Calu3 (cell line): ENCODE results near the gene KRTAP2-3. TPM values are rescaled to one million over a fixed set of nuclear protein-coding genes. Genes with fewer than 3 reads are reported as not detected.
"Not testable (repeated sequence)": the region's sequence is repeated elsewhere in the genome, so short reads cannot be mapped to it uniquely, and the experiment has no call there.

Experiments used
- BruUV-seq: library from RNA; stranded (reverse); fragments of 400-500 nt; replicated peaks from 2 replicates; lab custom pipeline; 2021; lab: Mats Ljungman, UMichigan
- CTCF ChIA-PET: fragments of 300-600 bp; sonication (Branson Sonifier 250); formaldehyde crosslinking; loops from one replicate; lab custom pipeline; 2022; ENCODE audit warnings: antibody characterized with exemption; lab: Charles Lee
- DNase-seq: peaks from one replicate; pipeline ENCODE4 v3.0.0; 2022
- H3K27ac Mint-ChIP-seq: one replicate; pipeline ENCODE4 v1.8.0; 2022; ENCODE audit warnings: mixed read lengths; ENCODE audit not compliant: unreplicated experiment
- H3K27me3 Mint-ChIP-seq: one replicate; pipeline ENCODE4 v1.8.0; 2022; ENCODE audit warnings: mixed read lengths; ENCODE audit not compliant: unreplicated experiment
- H3K36me3 Mint-ChIP-seq: one replicate; pipeline ENCODE4 v1.8.0; 2022; ENCODE audit warnings: mild to moderate bottlenecking, moderate library complexity, mixed read lengths; ENCODE audit not compliant: insufficient read depth, unreplicated experiment
- H3K4me1 Mint-ChIP-seq: one replicate; pipeline ENCODE4 v1.8.0; 2022; ENCODE audit warnings: mild to moderate bottlenecking, low read depth, mixed read lengths; ENCODE audit not compliant: unreplicated experiment
- H3K4me3 Mint-ChIP-seq: one replicate; pipeline ENCODE4 v1.8.0; 2022; ENCODE audit warnings: mild to moderate bottlenecking, low read depth, moderate library complexity, mixed read lengths; ENCODE audit not compliant: unreplicated experiment
- H3K9me3 Mint-ChIP-seq: one replicate; pipeline ENCODE4 v1.8.0; 2022; ENCODE audit warnings: low read depth, mixed read lengths; ENCODE audit not compliant: unreplicated experiment
- CTCF ChIP-seq: fragments of 200-600 bp; IDR thresholded peaks from one replicate; pipeline ENCODE4 v1.8.0; 2022; ENCODE audit warnings: antibody characterized with exemption; ENCODE audit not compliant: unreplicated experiment
- intact Hi-C: fragments of 100-400 bp; cut with micrococcal nuclease; formaldehyde crosslinking; loops from one replicate; pipeline ENCODE4 v1.10.0; 2022; ENCODE audit not compliant: unreplicated experiment
- total RNA-seq: library from RNA; stranded (reverse); gene quantifications from 2 replicates; pipeline ENCODE4 v1.2.3, GENCODE V29; 2022

The KRTAP2-3 gene
- total RNA-seq, 1 experiment from 2014 or later, result 18.2 TPM

GRCh38 chr17:41103896-41104295 is 44.0 kb upstream of the KRTAP2-3 start:
- CTCF ChIA-PET, result interaction anchor here (0.6 kb wide), 2 partner anchors 16 to 175 kb away, joined by 3 to 5 read pairs; no protein-coding TSS in a partner anchor
- peaks cover 5% of the 10 kb centered on the region for H3K9me3 Mint-ChIP-seq
- H3K36me3 Mint-ChIP-seq, result no peaks in the 10 kb centered on the region
- peak overlapping the region; percentile 7 for H3K27ac Mint-ChIP-seq
- intact Hi-C loops, result no loop called here
- H3K4me1 Mint-ChIP-seq, result peaks cover 51% of the 10 kb centered on the region
- DNase-seq, result no peak
- H3K27me3 Mint-ChIP-seq, result no peaks in the 10 kb centered on the region
- no TSS peak for BruUV-seq
- TF ChIP-seq CTCF, result no peak
- no peak overlapping the region for H3K4me3 Mint-ChIP-seq

- CTCF ChIA-PET, result no interaction called here
- Mint-ChIP-seq H3K9me3 (no peaks in the 10 kb centered on the region), H3K4me1 (peaks cover 68% of the 10 kb centered on the region), H3K36me3 (no peaks in the 10 kb centered on the region), H3K4me3 (no peak within 1 kb of the TSS), H3K27me3 (no peaks in the 10 kb centered on the region), H3K27ac (no peak within 1 kb of the TSS)
- no peak for TF ChIP-seq CTCF
- intact Hi-C loops, result no loop called here
- DNase-seq, result no peak
- no TSS peak for BruUV-seq
These were observed 41.8 kb upstream of the KRTAP2-3 start, which contains the start of gene KRTAP4-16 for GRCh38 chr17:41101586-41102259. Gene KRTAP4-16 (minus strand): TSS chr17:41102209. CDS start chr17:41102209, 0 bp downstream.

GRCh38 chr17:41099682-41100480 is 40.0 kb upstream of the KRTAP2-3 start:
- peak; percentile 57 for DNase-seq
- H3K4me3 Mint-ChIP-seq, H3K27me3 Mint-ChIP-seq, CTCF ChIA-PET, BruUV-seq, H3K36me3 Mint-ChIP-seq, intact Hi-C loops, H3K9me3 Mint-ChIP-seq: not testable (repeated sequence)
- Mint-ChIP-seq H3K4me1 (peaks cover 61% of the 10 kb centered on the region), H3K27ac (peak overlapping the region; percentile 4)

DNA sequence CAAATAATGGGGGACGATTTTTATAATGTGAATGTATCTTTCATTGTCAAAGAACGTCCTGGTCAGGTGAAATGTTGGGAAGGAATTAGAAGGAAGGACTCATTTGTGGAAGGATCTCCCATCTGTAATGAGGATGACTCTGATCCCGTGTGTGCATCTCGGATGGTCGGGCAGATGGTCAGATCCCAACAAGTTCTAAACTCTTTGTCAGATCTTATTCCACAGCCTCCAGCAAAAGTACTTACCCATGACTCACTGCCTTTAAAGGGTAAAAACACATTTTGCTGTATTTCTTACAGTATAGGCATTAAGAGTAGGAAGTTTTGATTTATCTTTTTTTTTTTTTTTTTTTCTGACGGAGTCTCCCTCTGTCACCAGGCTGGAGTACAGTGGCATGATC is 38.6 kb upstream of the KRTAP2-3 start:
- intact Hi-C loops, result no loop called here
- no peak overlapping the region for H3K4me3 Mint-ChIP-seq
- DNase-seq, result no peak
- peaks cover 54% of the 10 kb centered on the region for H3K4me1 Mint-ChIP-seq
- H3K9me3 Mint-ChIP-seq, result no peaks in the 10 kb centered on the region
- no peak overlapping the region for H3K27ac Mint-ChIP-seq
- H3K27me3 Mint-ChIP-seq, result no peaks in the 10 kb centered on the region
- TF ChIP-seq CTCF, result no peak
- CTCF ChIA-PET, result interaction anchor here (0.7 kb wide), 1 partner anchor 30 kb away, joined by 4 read pairs; no protein-coding TSS in a partner anchor
- BruUV-seq, result no TSS peak
- H3K36me3 Mint-ChIP-seq, result no peaks in the 10 kb centered on the region
